Measurements from ENCODE around the gene PPP2R3C.
A peak's percentile ranks its signal among the peaks of the same experiment; 100 is the strongest.
"Not testable (repeated sequence)": the region's sequence is repeated elsewhere in the genome, so short reads cannot be mapped to it uniquely, and the experiment has no call there.

Gene PPP2R3C

DNA sequence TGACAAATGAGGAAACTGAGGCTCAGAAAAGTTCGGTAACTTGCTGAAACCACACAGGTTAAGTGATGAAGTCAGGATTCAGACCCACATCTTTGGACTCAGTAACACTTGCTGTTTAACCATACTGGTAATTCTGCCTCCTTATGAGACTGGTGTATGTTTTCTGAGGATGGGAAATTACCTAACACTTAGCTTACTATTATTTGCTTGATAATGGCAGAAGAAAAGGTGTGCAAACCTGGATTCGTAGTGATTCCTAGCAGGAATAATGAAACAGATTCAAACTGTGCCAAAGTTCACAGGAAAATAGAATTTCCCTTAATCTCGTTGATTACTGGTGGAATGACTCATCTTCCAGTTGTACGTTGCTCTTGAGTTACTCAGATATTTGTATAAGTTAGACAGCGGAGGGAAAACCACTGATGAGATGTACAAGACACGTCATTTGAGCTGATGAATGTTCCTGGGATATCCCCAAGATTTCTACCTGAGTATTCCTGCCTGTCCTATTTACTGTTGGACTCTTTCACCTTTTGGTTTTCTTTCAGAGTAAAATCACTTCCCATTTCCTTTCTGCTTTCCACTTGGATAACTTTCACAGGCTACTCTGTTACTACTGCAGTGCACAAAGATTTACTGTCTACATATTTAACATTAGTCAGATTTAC, 38.1 kb upstream of the PPP2R3C start:
- peak; percentile 83 for DNase-seq (ENCODE audit: low read depth, low spot score)
- POLR2A ChIA-PET, result interaction anchor here (0.5 kb wide), 1 partner anchor 104 kb away, joined by 3 read pairs; no protein-coding TSS in a partner anchor
- CTCF ChIA-PET, result interaction anchor here (0.9 to 6.1 kb wide), 4 partner anchors 18 to 260 kb away, joined by 3 to 34 read pairs (median 5); no protein-coding TSS in a partner anchor
- no peak overlapping the region; the same call in 1 of the 2 replicates for H3K4me3 ChIP-seq (ENCODE audit: low read depth, low read length)
- TF ChIP-seq, protein P1, sequence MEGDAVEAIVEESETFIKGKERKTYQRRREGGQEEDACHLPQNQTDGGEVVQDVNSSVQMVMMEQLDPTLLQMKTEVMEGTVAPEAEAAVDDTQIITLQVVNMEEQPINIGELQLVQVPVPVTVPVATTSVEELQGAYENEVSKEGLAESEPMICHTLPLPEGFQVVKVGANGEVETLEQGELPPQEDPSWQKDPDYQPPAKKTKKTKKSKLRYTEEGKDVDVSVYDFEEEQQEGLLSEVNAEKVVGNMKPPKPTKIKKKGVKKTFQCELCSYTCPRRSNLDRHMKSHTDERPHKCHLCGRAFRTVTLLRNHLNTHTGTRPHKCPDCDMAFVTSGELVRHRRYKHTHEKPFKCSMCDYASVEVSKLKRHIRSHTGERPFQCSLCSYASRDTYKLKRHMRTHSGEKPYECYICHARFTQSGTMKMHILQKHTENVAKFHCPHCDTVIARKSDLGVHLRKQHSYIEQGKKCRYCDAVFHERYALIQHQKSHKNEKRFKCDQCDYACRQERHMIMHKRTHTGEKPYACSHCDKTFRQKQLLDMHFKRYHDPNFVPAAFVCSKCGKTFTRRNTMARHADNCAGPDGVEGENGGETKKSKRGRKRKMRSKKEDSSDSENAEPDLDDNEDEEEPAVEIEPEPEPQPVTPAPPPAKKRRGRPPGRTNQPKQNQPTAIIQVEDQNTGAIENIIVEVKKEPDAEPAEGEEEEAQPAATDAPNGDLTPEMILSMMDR (IDR thresholded peaks at IDR 0.05; ENCODE audit: insufficient read depth, low read length, missing control alignments), result no peak

DNA sequence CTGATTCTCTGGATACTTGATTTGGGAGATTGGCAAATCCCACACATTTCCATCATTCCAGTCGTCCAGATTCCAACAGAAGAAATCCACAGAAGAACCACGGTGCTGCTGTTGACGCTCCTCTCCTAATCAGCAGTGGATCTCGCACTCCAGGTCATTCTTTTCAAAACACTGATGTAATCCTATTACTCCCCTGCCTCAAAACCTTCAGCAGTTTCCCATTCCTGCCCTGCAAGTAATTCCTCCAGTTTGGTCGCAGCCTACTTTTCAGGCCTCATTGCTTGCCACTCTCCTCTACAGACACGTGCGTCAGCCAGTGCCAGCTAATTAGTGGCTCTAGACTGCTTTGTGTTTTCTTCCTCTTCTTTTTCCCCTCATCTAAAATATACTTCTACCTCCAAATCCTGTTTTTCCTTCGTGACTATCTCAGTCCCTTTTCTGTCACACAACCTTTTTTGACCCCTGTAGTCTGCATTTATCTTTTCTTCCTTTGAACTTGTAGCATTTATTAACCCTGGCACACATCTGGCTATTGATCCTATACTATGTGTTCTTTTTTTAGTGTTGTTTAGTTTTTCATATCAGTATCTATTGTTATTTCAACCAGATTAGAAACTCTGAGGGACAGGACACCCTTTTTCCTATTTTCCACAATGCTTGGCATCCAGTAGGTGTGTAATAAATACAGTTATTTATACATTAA, 37.3 kb upstream of the PPP2R3C start:
- ChIA-PET POLR2A (no interaction called here), CTCF (interaction anchor here (1.5 to 6.1 kb wide), 3 partner anchors 18 to 263 kb away, joined by 4 to 34 read pairs (median 5); no protein-coding TSS in a partner anchor)
- no peak for DNase-seq (ENCODE audit: low read depth, low spot score)
- TF ChIP-seq, protein P1 (IDR thresholded peaks at IDR 0.05; ENCODE audit: insufficient read depth, low read length, missing control alignments), result no peak
- H3K4me3 ChIP-seq (ENCODE audit: low read depth, low read length), result no peak overlapping the region

DNA sequence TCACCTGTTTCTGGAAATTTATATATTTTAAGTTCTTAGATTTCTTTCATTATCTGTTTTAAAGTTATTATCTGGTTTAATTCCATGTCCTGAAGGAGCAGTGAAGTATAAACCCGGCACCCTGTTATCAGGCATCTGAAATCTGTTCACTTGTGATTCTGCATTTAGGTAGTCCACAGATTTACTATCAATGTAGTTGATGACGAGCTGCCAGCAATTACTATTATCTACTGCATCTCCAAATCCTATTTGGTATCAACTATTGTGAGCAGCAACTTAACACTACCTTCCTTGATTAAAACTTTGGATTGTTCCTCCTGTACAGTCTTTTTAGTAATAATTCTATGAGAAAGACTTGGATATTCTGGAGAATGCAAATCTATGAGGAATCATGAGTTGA, 36.7 kb upstream of the PPP2R3C start:
- TF ChIP-seq, protein P1 (IDR thresholded peaks at IDR 0.05; ENCODE audit: insufficient read depth, low read length, missing control alignments), result no peak
- no peak for DNase-seq (ENCODE audit: low read depth, low spot score)
- no peak overlapping the region for H3K4me3 ChIP-seq (ENCODE audit: low read depth, low read length)
- ChIA-PET POLR2A (no interaction called here), CTCF (interaction anchor here (1.8 to 6.1 kb wide), 2 partner anchors 17 to 264 kb away, joined by 4 to 34 read pairs; no protein-coding TSS in a partner anchor)

DNA sequence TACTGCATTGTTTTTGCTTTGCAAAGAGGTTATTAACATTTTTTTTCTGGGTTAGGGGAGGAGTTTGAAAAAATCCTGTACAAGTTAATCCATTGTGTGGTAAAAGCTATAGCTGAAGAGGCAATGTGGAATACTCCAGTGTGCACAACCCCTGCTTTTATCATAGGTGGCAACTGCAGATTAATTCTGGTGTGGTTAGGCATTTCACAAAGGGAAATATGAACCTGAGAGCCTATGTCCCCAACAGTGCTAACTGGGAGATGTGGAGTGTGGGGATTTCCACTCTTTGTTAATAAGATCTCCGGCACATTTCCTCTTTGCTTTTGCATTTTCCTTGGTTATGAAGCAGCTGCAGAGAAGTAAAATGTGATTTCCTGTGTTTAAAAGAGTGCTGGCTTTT, 34.2 kb upstream of the PPP2R3C start:
- no peak overlapping the region for H3K4me3 ChIP-seq (ENCODE audit: low read depth, low read length)
- DNase-seq (ENCODE audit: low read depth, low spot score), result peak; percentile 16
- TF ChIP-seq, protein P1 (IDR thresholded peaks at IDR 0.05; ENCODE audit: insufficient read depth, low read length, missing control alignments), result no peak
- ChIA-PET CTCF (interaction anchor here (0.9 to 6.1 kb wide), 8 partner anchors 10 to 264 kb away, joined by 3 to 34 read pairs (median 12); partner anchors contain the start of gene NFKBIA), POLR2A (interaction anchor here (0.6 kb wide), 1 partner anchor 52 kb away, joined by 3 read pairs; no protein-coding TSS in a partner anchor)

DNA sequence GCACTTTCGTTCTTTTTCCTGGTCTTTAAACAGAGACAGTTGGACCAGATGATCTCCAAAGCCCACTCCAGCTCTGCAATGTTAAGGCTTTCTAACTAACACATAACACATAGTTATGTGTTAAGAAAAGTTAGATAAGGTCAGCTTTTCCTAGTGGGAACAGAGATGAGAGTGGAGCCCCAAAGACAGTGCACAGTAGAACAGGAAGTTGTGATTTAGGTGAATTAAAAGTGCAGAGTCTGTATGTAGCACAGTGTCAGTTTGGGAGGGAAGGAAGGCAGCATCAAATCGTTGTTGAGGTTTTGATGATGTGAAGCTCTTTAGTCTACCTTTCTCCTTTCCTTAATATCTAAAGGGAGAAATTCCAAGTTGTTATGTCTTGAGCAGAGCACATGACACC, 32.2 kb upstream of the PPP2R3C start:
- TF ChIP-seq, protein P1 (IDR thresholded peaks at IDR 0.05; ENCODE audit: insufficient read depth, low read length, missing control alignments), result no peak
- CTCF ChIA-PET, result interaction anchor here (0.8 to 4.0 kb wide), 7 partner anchors 10 to 259 kb away, joined by 3 to 21 read pairs (median 7); partner anchors contain the start of gene NFKBIA
- POLR2A ChIA-PET, result no interaction called here
- H3K4me3 ChIP-seq (ENCODE audit: low read depth, low read length), result no peak overlapping the region
- DNase-seq (ENCODE audit: low read depth, low spot score), result no peak

DNA sequence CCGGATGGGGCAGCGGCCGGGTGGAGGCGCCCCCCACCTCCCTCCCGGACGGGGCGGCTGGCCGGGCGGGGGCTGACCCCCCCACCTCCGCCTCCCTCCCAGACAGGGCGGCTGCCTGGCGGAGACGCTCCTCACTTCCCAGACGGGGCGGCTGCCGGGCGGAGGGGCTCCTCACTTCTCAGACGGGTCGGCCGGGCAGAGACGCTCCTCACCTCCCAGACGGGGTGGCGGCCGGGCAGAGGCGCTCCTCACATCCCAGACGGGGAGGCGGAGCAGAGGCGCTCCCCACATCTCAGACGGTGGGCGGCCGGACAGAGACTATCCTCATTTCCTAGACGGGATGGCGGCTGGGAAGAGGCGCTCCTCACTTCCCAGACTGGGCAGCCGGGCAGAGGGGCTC, 30.7 kb upstream of the PPP2R3C start:
- POLR2A ChIA-PET; CTCF ChIA-PET; H3K4me3 ChIP-seq (ENCODE audit: low read depth, low read length); DNase-seq (ENCODE audit: low read depth, low spot score): not testable (repeated sequence)
